K562 (cell line): ENCODE measurements around the gene AGL.
"Not testable (repeated sequence)": the region's sequence is repeated elsewhere in the genome, so short reads cannot be mapped to it uniquely, and the experiment has no call there.

Source experiments
- FOXA1 ChIP-seq: fragments of 450-650 bp; IDR thresholded peaks from 2 replicates; pipeline ENCODE4 v1.6.1; 2016; ENCODE audit warnings: mild to moderate bottlenecking, borderline replicate concordance
- GABPB1 ChIP-seq: sonication (generic); formaldehyde crosslinking; IDR thresholded peaks from 2 replicates; pipeline ENCODE4 v1.8.0; 2022; ENCODE audit warnings: mild to moderate bottlenecking, missing genetic modification reagents
- MEF2A ChIP-seq: IDR thresholded peaks from 2 replicates; pipeline ENCODE4 v1.6.1; 2011; ENCODE audit warnings: low read depth, mild to moderate bottlenecking, low read length, moderate library complexity; ENCODE audit not compliant: control insufficient read depth
- NR1H2 ChIP-seq: sonication (generic); formaldehyde crosslinking; IDR thresholded peaks from 2 replicates; pipeline ENCODE4 v1.4.0; 2020; ENCODE audit warnings: mild to moderate bottlenecking, missing genetic modification reagents
- TF ChIP-seq, protein P1 (sequence below): sonication (generic); formaldehyde crosslinking; IDR thresholded peaks from 2 replicates; pipeline ENCODE4 v1.8.0; 2022; ENCODE audit warnings: mild to moderate bottlenecking, low read depth, missing genetic modification reagents
- TF ChIP-seq, protein P2 (sequence below), 3 experiments: IDR thresholded peaks in 2 of 3; conservative IDR thresholded peaks in 1 of 3; 2 replicates each; pipeline ENCODE4 v1.5.1; 2011 to 2012; ENCODE audit warnings: low read length in 3 of 3, mild to moderate bottlenecking in 3 of 3, control low read depth in 2 of 3, improper control_type of control experiment in 1 of 3, inconsistent platforms in 1 of 3, low read depth in 1 of 3, mixed read lengths in 1 of 3, moderate library complexity in 1 of 3; ENCODE audit not compliant: insufficient read depth in 2 of 3

DNA sequence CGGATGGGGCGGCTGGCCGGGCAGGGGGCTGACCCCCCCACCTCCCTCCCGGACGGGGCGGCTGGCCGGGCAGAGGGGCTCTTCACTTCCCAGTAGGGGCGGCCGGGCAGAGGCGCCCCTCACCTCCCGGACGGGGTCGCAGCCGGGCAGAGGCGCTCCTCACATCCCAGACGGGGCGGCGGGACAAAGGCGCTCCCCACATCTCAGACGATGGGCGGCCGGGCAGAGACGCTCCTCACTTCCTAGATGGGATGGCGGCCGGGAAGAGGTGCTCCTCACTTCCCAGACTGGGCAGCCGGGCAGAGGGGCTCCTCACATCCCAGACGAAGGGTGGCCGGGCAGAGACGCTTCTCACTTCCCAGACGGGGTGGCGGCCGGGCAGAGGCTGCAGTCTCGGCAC is 6.9 kb downstream of the AGL start:
- TF ChIP-seq FOXA1; NR1H2 (CRISPR knock-in tag); GABPB1 (CRISPR knock-in tag); MEF2A: not testable (repeated sequence)
- TF ChIP-seq, protein P1, sequence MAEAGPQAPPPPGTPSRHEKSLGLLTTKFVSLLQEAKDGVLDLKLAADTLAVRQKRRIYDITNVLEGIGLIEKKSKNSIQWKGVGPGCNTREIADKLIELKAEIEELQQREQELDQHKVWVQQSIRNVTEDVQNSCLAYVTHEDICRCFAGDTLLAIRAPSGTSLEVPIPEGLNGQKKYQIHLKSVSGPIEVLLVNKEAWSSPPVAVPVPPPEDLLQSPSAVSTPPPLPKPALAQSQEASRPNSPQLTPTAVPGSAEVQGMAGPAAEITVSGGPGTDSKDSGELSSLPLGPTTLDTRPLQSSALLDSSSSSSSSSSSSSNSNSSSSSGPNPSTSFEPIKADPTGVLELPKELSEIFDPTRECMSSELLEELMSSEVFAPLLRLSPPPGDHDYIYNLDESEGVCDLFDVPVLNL, result not testable (repeated sequence)
- TF ChIP-seq, protein P2, sequence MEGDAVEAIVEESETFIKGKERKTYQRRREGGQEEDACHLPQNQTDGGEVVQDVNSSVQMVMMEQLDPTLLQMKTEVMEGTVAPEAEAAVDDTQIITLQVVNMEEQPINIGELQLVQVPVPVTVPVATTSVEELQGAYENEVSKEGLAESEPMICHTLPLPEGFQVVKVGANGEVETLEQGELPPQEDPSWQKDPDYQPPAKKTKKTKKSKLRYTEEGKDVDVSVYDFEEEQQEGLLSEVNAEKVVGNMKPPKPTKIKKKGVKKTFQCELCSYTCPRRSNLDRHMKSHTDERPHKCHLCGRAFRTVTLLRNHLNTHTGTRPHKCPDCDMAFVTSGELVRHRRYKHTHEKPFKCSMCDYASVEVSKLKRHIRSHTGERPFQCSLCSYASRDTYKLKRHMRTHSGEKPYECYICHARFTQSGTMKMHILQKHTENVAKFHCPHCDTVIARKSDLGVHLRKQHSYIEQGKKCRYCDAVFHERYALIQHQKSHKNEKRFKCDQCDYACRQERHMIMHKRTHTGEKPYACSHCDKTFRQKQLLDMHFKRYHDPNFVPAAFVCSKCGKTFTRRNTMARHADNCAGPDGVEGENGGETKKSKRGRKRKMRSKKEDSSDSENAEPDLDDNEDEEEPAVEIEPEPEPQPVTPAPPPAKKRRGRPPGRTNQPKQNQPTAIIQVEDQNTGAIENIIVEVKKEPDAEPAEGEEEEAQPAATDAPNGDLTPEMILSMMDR (IDR thresholded peaks at IDR 0.05 in 2 of 3, conservative IDR thresholded peaks at IDR 0.05 in 1 of 3; ENCODE audit: insufficient read depth in 2 of 3, low read depth in 1 of 3, low read length in 3 of 3), result not testable (repeated sequence)
